ENCODE measurements around the gene ANXA2R. TPM values are rescaled to one million over a fixed set of nuclear protein-coding genes. Genes with fewer than 3 reads are reported as not detected.

ANXA2R gene
- total RNA-seq: 4.4 and 5.2 TPM in 2 replicates

DNA sequence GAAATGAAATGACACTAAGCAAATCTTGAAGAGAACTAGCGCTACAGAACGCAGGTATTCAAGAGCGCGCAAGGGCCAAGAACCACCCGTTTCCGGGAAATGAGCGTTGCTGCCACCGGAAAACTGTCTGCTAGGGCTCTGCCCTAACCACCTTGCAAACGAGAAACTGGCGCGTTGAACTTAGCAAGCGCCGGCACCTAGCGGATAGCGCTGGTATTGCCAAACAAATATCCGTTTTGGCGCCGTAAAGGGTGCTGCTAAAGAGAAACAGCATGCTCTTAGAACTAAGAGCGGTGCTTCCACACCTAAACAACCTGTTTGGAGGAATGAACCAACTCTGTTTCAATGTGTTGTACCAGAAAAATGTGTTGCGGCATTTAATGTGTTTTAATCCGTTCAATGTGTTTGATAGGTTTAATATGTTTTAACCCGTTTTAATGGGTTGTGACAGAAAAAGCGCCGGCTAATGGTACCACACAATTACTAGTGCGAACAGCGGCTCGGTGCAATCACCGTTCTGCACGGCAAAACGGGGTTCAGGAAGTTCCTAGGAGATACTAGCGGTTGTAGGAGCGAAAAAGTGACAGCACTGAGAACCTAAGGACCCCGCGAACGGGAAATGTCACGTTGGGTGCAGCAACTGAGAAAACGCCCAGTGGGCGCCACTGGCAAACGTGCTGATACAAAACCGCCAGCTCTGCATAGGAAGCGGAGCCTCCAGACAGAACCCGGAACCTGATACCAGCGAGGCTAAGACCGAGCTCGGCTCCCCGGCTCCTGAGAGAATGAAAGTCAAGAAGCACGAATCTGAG is at the start of gene ANXA2R:
ANXA2R (minus strand) TSS at position 33 of the 812 bp plus-strand sequence. CDS start 273 bp downstream, outside the sequence.

Other genes with a start within 250 kb of the ANXA2R start
- gene SELENOP, start 228.4 kb downstream of the ANXA2R start, total RNA-seq: 229 and 351 TPM in 2 replicates
- 47.3 and 48.9 TPM in 2 replicates for gene ZNF131, start 80.6 kb upstream of the ANXA2R start, total RNA-seq
- 3.1 and 3.9 TPM in 2 replicates for gene NIM1K, start 151.9 kb upstream of the ANXA2R start, total RNA-seq